Mammary epithelial cell (primary cell): Measurements from ENCODE around the gene DDX25.

Experiments
- EZH2 ChIP-seq: IDR thresholded peaks from 2 replicates; pipeline ENCODE4 v1.6.1; 2012; ENCODE audit warnings: low read length, inconsistent platforms, borderline replicate concordance
- TF ChIP-seq, protein P1 (sequence below), 2 donors: IDR thresholded peaks in 1 of 2; conservative IDR thresholded peaks in 1 of 2; 2 replicates each; pipeline ENCODE4 v1.5.1; 2011 to 2012; ENCODE audit warnings: inconsistent platforms in 2 of 2, low read length in 2 of 2, mild to moderate bottlenecking in 2 of 2, control low read depth in 1 of 2, low read depth in 1 of 2; ENCODE audit not compliant: insufficient read depth in 1 of 2; ENCODE audit errors: extremely low read depth in 1 of 2

DNA sequence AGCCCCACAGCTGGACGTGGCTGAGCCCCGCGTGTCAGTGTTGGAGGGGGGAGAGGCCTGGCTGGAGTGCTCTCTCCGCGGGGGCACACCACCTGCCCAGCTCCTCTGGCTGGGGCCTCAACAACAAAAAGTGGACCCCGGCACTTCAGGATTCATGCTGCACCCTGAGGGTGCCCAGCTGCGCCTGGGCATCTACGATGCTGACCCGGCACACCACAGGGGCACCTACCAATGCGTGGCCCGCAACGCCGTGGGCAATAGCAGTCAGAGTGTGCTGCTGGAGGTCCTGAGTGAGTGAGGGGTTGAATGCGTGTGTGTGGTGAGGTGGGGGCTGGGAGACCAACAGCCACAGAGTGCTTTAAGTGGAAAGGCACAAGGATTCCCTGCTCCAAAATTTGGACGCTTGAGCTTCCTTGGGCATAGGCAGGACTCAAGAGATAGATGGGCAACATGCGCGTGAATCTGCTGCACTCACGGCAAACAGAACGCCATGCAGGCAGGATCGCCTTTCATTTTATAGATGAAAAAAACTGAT, 49.2 kb downstream of the DDX25 start:
- TF ChIP-seq EZH2 = no peak
- TF ChIP-seq, protein P1, sequence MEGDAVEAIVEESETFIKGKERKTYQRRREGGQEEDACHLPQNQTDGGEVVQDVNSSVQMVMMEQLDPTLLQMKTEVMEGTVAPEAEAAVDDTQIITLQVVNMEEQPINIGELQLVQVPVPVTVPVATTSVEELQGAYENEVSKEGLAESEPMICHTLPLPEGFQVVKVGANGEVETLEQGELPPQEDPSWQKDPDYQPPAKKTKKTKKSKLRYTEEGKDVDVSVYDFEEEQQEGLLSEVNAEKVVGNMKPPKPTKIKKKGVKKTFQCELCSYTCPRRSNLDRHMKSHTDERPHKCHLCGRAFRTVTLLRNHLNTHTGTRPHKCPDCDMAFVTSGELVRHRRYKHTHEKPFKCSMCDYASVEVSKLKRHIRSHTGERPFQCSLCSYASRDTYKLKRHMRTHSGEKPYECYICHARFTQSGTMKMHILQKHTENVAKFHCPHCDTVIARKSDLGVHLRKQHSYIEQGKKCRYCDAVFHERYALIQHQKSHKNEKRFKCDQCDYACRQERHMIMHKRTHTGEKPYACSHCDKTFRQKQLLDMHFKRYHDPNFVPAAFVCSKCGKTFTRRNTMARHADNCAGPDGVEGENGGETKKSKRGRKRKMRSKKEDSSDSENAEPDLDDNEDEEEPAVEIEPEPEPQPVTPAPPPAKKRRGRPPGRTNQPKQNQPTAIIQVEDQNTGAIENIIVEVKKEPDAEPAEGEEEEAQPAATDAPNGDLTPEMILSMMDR (conservative IDR thresholded peaks at IDR 0.05 in 1 of 2, IDR thresholded peaks at IDR 0.05 in 1 of 2; ENCODE audit: extremely low read depth in 1 of 2, insufficient read depth in 1 of 2, low read depth in 1 of 2, low read length in 2 of 2) = no peak
